ENCODE measurements around the gene NPY1R.

NPY1R gene

GRCh38 chr4:163332526-163333406, at the start of gene NPY1R:
TSS of gene NPY1R (minus strand) at chr4:163332596. CDS start at chr4:163326554, 6,042 bp downstream.
- peak; percentile 82 for DNase-seq (ENCODE audit: low read depth)
- peak within 1 kb of the TSS; percentile 63 for H3K4me3 ChIP-seq (ENCODE audit: low read length)
- TF ChIP-seq, protein P1, sequence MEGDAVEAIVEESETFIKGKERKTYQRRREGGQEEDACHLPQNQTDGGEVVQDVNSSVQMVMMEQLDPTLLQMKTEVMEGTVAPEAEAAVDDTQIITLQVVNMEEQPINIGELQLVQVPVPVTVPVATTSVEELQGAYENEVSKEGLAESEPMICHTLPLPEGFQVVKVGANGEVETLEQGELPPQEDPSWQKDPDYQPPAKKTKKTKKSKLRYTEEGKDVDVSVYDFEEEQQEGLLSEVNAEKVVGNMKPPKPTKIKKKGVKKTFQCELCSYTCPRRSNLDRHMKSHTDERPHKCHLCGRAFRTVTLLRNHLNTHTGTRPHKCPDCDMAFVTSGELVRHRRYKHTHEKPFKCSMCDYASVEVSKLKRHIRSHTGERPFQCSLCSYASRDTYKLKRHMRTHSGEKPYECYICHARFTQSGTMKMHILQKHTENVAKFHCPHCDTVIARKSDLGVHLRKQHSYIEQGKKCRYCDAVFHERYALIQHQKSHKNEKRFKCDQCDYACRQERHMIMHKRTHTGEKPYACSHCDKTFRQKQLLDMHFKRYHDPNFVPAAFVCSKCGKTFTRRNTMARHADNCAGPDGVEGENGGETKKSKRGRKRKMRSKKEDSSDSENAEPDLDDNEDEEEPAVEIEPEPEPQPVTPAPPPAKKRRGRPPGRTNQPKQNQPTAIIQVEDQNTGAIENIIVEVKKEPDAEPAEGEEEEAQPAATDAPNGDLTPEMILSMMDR (IDR thresholded peaks at IDR 0.05; ENCODE audit: insufficient read depth, low read depth, low read length, missing control alignments) = peak; percentile 81

DNA sequence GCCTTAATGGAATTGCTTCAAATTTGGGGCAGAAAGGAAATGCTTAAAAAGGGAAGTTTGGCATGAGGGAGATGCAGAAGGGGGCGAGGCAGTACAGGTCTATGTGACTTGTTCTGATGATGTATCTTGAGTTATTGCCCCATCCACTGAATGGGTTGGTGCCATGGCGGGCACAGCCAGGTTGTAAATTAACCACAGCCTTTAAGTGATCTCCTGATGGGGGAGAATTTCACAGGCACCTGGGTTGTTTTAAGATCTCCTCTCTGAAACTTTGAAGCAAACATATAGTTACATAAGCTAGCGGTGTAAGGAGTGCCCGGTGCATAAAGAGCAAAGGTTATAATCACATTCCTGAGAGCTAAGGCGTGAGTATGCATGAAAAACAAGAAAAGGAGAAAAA, 48.3 kb upstream of the NPY1R start:
- H3K4me3 ChIP-seq (ENCODE audit: low read length) = no peak overlapping the region
- TF ChIP-seq, protein P1 (IDR thresholded peaks at IDR 0.05; ENCODE audit: insufficient read depth, low read depth, low read length, missing control alignments) = no peak
- no peak for DNase-seq (ENCODE audit: low read depth)

DNA sequence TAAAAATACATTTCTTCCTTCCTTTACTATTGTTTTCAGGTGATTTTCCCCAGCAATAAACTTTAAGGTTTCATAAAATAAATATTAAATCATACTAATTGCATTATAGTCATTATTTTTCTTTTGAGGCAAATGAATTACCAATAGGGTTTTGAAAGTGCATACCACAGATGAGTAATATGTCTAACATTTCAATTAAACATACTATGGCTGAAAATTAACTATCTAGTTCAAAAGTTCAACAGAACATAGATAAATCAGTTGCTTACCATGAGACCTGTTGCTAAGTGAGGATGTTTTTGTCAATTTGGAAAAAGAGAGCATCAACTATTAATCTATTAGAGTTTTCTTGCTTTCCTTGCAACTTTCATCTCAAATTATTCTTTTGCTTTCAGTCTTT, 46.3 kb upstream of the NPY1R start:
- no peak overlapping the region for H3K4me3 ChIP-seq (ENCODE audit: low read length)
- DNase-seq (ENCODE audit: low read depth) = no peak
- TF ChIP-seq, protein P1 (IDR thresholded peaks at IDR 0.05; ENCODE audit: insufficient read depth, low read depth, low read length, missing control alignments) = no peak

- TF ChIP-seq, protein P1 (IDR thresholded peaks at IDR 0.05; ENCODE audit: insufficient read depth, low read depth, low read length, missing control alignments) = no peak
- peak; percentile 13 for DNase-seq (ENCODE audit: low read depth)
- no peak overlapping the region for H3K4me3 ChIP-seq (ENCODE audit: low read length)
Observed at GRCh38 chr4:163372029-163372428, 39.6 kb upstream of the NPY1R start.

DNA sequence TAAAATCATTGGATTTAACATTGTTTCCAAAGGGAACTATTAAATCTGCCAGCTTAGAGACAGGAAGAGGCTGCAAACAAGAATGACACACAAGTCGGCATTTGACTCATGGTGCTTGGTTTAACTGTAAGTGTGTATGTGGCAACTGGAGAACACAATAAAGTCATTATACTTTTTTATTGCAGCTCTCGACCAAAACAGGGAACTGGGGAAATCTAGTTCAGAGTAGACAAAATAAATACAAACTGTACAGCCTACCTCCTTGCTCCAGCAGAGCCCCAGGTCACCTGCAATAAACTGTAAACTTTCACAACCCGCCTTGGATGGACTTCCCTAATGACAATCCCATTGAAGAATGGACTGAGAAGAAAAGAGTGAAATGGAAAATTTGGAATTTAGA, 35.3 kb upstream of the NPY1R start:
- TF ChIP-seq, protein P1 (IDR thresholded peaks at IDR 0.05; ENCODE audit: insufficient read depth, low read depth, low read length, missing control alignments) = no peak
- H3K4me3 ChIP-seq (ENCODE audit: low read length) = no peak overlapping the region
- DNase-seq (ENCODE audit: low read depth) = peak; percentile 22

DNA sequence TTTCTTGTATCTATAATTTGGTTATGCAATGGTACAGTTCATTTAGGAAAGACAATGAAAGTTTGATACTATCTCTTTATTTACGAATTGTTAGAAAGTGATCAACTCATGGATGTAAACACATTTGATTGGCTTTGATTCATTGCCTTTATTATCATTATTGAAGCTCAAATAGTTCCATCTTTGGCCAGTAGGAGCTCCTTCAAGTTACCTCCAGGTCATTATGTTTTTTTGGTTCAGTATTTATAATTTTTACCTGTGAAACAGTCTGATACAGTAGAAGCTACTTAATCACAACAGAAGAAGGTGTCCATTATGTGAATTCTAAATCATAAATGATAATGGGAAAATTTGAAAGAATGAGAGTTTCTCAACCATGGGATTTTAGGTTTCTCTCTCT, 23.7 kb upstream of the NPY1R start:
- H3K4me3 ChIP-seq (ENCODE audit: low read length) = no peak overlapping the region
- TF ChIP-seq, protein P1 (IDR thresholded peaks at IDR 0.05; ENCODE audit: insufficient read depth, low read depth, low read length, missing control alignments) = no peak
- no peak for DNase-seq (ENCODE audit: low read depth)

DNA sequence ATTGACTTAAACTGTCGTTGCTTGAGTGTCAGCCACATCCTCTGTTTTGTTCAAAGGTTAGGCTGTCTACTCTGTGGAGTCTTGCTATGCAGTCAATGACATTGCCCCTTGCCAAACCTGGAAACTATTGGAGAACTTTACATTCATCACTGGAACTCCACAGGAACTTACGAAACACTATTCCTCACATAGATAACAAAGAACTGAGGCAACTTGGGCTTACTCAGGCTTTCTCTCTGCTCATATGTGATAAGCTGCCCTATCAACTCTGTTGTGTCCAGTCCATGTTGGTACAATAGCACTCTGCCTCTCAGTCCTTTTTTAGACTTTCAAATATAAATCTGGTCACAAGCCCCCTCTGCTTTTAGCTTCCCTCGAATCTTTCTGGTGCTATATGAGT, 20.7 kb upstream of the NPY1R start:
- TF ChIP-seq, protein P1 (IDR thresholded peaks at IDR 0.05; ENCODE audit: insufficient read depth, low read depth, low read length, missing control alignments) = no peak
- H3K4me3 ChIP-seq (ENCODE audit: low read length) = no peak overlapping the region
- no peak for DNase-seq (ENCODE audit: low read depth)
